Kidney epithelial cell (primary cell): Measurements from ENCODE around the gene KCTD4. TPM values are rescaled to one million over a fixed set of nuclear protein-coding genes. Genes with fewer than 3 reads are reported as not detected.

Experiments used
- DNase-seq: peaks from one replicate; pipeline ENCODE4 v3.0.0-alpha.2; 2010; ENCODE audit warnings: low read depth
- H3K27me3 ChIP-seq: 2 replicates; pipeline ENCODE4 v1.6.0; 2011; ENCODE audit warnings: low read length; ENCODE audit not compliant: control insufficient read depth, insufficient read depth
- H3K36me3 ChIP-seq: 2 replicates; pipeline ENCODE4 v1.5.1; 2011; ENCODE audit warnings: low read length; ENCODE audit not compliant: control insufficient read depth, insufficient read depth
- H3K4me3 ChIP-seq: 2 replicates; pipeline ENCODE4 v1.5.1; 2011; ENCODE audit warnings: low read depth, mild to moderate bottlenecking, control low read depth, low read length
- CTCF ChIP-seq: IDR thresholded peaks from 2 replicates; pipeline ENCODE4 v1.5.1; 2011; ENCODE audit warnings: mild to moderate bottlenecking, moderate library complexity, low read length, control low read depth, inconsistent platforms; ENCODE audit not compliant: insufficient read depth, poor library complexity, severe bottlenecking
- total RNA-seq: library from RNA; depleted of rRNA; stranded (reverse); fragments of >200 nt; gene quantifications from 2 replicates; pipeline ENCODE4 v1.2.3, GENCODE V29; 2015

KCTD4 gene
- total RNA-seq, 1 donor from 2014 or later, result not detected

- Histone ChIP-seq H3K27me3 (no peaks in the 10 kb centered on the region), H3K4me3 (no peak overlapping the region), H3K36me3 (peaks cover 2% of the 10 kb centered on the region)
- DNase-seq, result no peak
- TF ChIP-seq CTCF, result no peak
Observed at GRCh38 chr13:45228002-45228401, 27.2 kb upstream of the KCTD4 start.

- no peaks in the 10 kb centered on the region for H3K27me3 ChIP-seq
- no peak for DNase-seq
- H3K36me3 ChIP-seq, result peaks cover 3% of the 10 kb centered on the region
- no peak for TF ChIP-seq CTCF
- H3K4me3 ChIP-seq, result no peak overlapping the region
Observed at GRCh38 chr13:45226024-45226423, 25.2 kb upstream of the KCTD4 start.

- TF ChIP-seq CTCF, result no peak
- H3K27me3 ChIP-seq, result no peaks in the 10 kb centered on the region
- H3K4me3 ChIP-seq, result no peak overlapping the region
- H3K36me3 ChIP-seq, result peaks cover 3% of the 10 kb centered on the region
- no peak for DNase-seq
Observed at GRCh38 chr13:45225370-45225769, 24.5 kb upstream of the KCTD4 start.

GRCh38 chr13:45224176-45224575, 23.3 kb upstream of the KCTD4 start:
- no peak for TF ChIP-seq CTCF
- Histone ChIP-seq H3K27me3 (no peaks in the 10 kb centered on the region), H3K4me3 (no peak overlapping the region), H3K36me3 (peaks cover 3% of the 10 kb centered on the region)
- no peak for DNase-seq

GRCh38 chr13:45222919-45223318, 22.1 kb upstream of the KCTD4 start:
- no peak for TF ChIP-seq CTCF
- Histone ChIP-seq H3K27me3 (no peaks in the 10 kb centered on the region), H3K4me3 (no peak overlapping the region), H3K36me3 (peaks cover 3% of the 10 kb centered on the region)
- no peak for DNase-seq

- no peak overlapping the region for H3K4me3 ChIP-seq
- peaks cover 1% of the 10 kb centered on the region for H3K36me3 ChIP-seq
- DNase-seq, result no peak
- H3K27me3 ChIP-seq, result no peaks in the 10 kb centered on the region
- TF ChIP-seq CTCF, result no peak
Observed at GRCh38 chr13:45222516-45222915, 21.7 kb upstream of the KCTD4 start.
